AG20443 (cell line): ENCODE data around the gene FAM107B.
"Not testable (repeated sequence)": the region's sequence is repeated elsewhere in the genome, so short reads cannot be mapped to it uniquely, and the experiment has no call there.

Experiments used
- DNase-seq: peaks from one replicate; pipeline ENCODE4 v3.0.0; 2012; ENCODE audit warnings: low spot score, mixed read lengths

The FAM107B gene

GRCh38 chr10:14692344-14693076 lies 82.2 kb downstream of the FAM107B start:
- DNase-seq: no peak

- DNase-seq: no peak
Measured at GRCh38 chr10:14691359-14691758, 83.3 kb downstream of the FAM107B start.

GRCh38 chr10:14688606-14689005 lies 86.1 kb downstream of the FAM107B start:
- peak; percentile 59 for DNase-seq

- not testable (repeated sequence) for DNase-seq
Measured at GRCh38 chr10:14688189-14688588, 86.5 kb downstream of the FAM107B start.

GRCh38 chr10:14687340-14687739 lies 87.4 kb downstream of the FAM107B start:
- DNase-seq: no peak

- DNase-seq: no peak
Measured at GRCh38 chr10:14686356-14686755, 88.3 kb downstream of the FAM107B start.

- DNase-seq: peak; percentile 47
Measured at GRCh38 chr10:14684354-14684753, 90.3 kb downstream of the FAM107B start.

GRCh38 chr10:14683256-14683655 lies 91.4 kb downstream of the FAM107B start:
- no peak for DNase-seq

- no peak for DNase-seq
Measured at GRCh38 chr10:14681802-14682201, 92.9 kb downstream of the FAM107B start.

GRCh38 chr10:14681305-14681704 lies 93.4 kb downstream of the FAM107B start:
- DNase-seq: no peak

- DNase-seq: no peak
Measured at GRCh38 chr10:14678637-14679036, 96.1 kb downstream of the FAM107B start.

GRCh38 chr10:14676732-14677131 lies 98.0 kb downstream of the FAM107B start:
- DNase-seq: no peak

GRCh38 chr10:14674376-14675050 lies 100.2 kb downstream of the FAM107B start:
- no peak for DNase-seq

GRCh38 chr10:14673189-14673861 lies 101.4 kb downstream of the FAM107B start:
- DNase-seq: no peak

- DNase-seq: no peak
Measured at GRCh38 chr10:14671386-14671831, 103.3 kb downstream of the FAM107B start.

- peak; percentile 43 for DNase-seq
Measured at GRCh38 chr10:14670551-14671240, 104.0 kb downstream of the FAM107B start.

GRCh38 chr10:14669576-14669975 lies 105.1 kb downstream of the FAM107B start:
- no peak for DNase-seq

GRCh38 chr10:14667781-14668180 lies 106.9 kb downstream of the FAM107B start:
- no peak for DNase-seq

GRCh38 chr10:14667280-14667679 lies 107.4 kb downstream of the FAM107B start:
- no peak for DNase-seq

GRCh38 chr10:14665865-14666857 lies 108.5 kb downstream of the FAM107B start:
- DNase-seq: no peak

GRCh38 chr10:14665304-14665703 lies 109.4 kb downstream of the FAM107B start:
- no peak for DNase-seq
